ENCODE measurements around the gene SPPL3.

SPPL3 gene

DNA sequence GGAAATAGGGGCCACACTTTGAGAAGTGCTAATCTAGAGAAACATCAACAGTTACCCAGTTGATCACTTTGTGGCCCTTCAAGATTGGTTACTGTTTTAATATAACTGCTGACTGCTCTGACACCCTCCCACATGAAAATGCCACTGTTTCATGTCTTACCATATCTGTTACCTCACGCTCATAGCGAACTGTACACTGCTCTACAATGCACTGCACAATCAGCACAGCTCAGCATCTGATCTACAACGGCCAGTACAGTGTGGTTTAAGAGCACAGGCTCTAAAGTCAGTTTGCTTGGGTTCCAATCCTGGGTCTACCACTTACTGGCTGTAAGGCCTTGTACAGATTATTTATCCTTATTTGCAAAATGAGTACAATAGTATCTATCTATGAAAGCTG is 39.1 kb downstream of the SPPL3 start:
- no peaks in the 10 kb centered on the region for H3K27me3 ChIP-seq (ENCODE audit: insufficient read depth, low read depth)
- no peak overlapping the region for H3K27ac ChIP-seq
- H4K20me1 ChIP-seq (ENCODE audit: insufficient read depth): no peaks in the 10 kb centered on the region
- no peaks in the 10 kb centered on the region for H3K36me3 ChIP-seq (ENCODE audit: insufficient read depth)
- no peak overlapping the region for H3K4me2 ChIP-seq
- H3K79me2 ChIP-seq (ENCODE audit: insufficient read depth, low read depth): no peaks in the 10 kb centered on the region
- no peak overlapping the region for H2AFZ ChIP-seq (ENCODE audit: low read depth)
- TF ChIP-seq, protein P1, sequence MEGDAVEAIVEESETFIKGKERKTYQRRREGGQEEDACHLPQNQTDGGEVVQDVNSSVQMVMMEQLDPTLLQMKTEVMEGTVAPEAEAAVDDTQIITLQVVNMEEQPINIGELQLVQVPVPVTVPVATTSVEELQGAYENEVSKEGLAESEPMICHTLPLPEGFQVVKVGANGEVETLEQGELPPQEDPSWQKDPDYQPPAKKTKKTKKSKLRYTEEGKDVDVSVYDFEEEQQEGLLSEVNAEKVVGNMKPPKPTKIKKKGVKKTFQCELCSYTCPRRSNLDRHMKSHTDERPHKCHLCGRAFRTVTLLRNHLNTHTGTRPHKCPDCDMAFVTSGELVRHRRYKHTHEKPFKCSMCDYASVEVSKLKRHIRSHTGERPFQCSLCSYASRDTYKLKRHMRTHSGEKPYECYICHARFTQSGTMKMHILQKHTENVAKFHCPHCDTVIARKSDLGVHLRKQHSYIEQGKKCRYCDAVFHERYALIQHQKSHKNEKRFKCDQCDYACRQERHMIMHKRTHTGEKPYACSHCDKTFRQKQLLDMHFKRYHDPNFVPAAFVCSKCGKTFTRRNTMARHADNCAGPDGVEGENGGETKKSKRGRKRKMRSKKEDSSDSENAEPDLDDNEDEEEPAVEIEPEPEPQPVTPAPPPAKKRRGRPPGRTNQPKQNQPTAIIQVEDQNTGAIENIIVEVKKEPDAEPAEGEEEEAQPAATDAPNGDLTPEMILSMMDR (conservative IDR thresholded peaks at IDR 0.05; ENCODE audit: low read depth, low read length): no peak
- H3K4me1 ChIP-seq (ENCODE audit: low read depth, poor library complexity, severe bottlenecking): no peaks in the 10 kb centered on the region
- no peak overlapping the region for H3K4me3 ChIP-seq (IDR thresholded peaks at IDR 0.05; ENCODE audit: insufficient read depth, low read depth, low read length)
- H3K9ac ChIP-seq: no peak overlapping the region

DNA sequence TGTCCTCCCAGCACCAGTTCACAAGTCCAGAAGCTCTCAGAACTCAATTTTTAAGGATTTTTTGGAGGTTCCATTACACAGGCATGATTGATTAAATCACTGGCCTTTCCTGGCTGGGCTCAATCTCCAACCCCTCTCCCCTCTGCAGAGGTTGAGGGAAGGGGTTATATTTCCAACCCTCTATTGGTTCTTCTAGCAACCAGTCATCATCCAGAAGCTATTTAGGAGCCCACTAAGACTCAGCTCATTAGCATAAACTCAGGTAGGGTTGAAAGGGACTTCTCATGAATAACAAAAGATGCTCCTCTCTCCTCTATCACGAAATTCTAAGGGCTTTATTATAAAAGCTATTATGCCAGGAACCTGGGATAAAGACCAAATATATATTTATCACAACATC is 41.5 kb downstream of the SPPL3 start:
- H3K9ac ChIP-seq: no peak overlapping the region
- TF ChIP-seq, protein P1 (conservative IDR thresholded peaks at IDR 0.05; ENCODE audit: low read depth, low read length): no peak
- no peak overlapping the region for H3K4me3 ChIP-seq (IDR thresholded peaks at IDR 0.05; ENCODE audit: insufficient read depth, low read depth, low read length)
- no peaks in the 10 kb centered on the region for H3K27me3 ChIP-seq (ENCODE audit: insufficient read depth, low read depth)
- H4K20me1 ChIP-seq (ENCODE audit: insufficient read depth): no peaks in the 10 kb centered on the region
- H3K4me1 ChIP-seq (ENCODE audit: low read depth, poor library complexity, severe bottlenecking): no peaks in the 10 kb centered on the region
- H3K4me2 ChIP-seq: no peak overlapping the region
- no peak overlapping the region for H2AFZ ChIP-seq (ENCODE audit: low read depth)
- H3K27ac ChIP-seq: no peak overlapping the region
- H3K79me2 ChIP-seq (ENCODE audit: insufficient read depth, low read depth): no peaks in the 10 kb centered on the region
- H3K36me3 ChIP-seq (ENCODE audit: insufficient read depth): no peaks in the 10 kb centered on the region

DNA sequence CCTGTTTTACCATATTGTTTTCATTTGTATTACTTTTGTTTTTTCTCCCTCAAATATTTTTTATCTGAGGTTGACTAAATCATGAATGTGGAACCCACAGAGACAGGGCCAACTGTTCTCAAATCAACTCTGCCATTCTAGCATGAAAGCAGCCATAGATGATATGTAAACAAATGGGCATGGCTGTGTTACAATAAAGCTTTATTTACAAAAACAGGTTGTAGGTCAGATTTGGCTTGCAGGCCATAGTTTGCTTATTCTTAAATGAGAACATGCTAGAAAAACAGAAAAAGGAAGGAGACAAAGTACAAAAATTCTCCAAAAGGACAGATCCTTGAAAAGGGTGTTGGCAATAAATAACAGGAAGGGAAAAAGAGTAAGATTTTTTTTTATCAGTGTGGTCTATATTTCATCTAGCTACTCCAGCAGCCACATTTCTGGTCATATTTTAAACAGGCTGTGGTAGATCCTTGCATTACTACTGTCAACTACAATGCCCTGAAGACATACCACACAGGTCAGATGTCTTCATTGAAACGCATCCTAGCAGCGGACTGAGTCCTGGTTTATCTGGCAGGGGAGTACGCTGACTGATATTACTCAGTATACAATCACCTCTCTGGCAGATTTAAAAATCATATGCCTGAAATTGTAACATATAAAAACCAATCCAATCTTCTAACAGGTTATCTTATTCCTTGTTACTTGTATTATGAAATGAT is 42.9 kb downstream of the SPPL3 start:
- Histone ChIP-seq H3K27me3 (ENCODE audit: insufficient read depth, low read depth) (no peaks in the 10 kb centered on the region), H3K4me1 (ENCODE audit: low read depth, poor library complexity, severe bottlenecking) (peaks cover 11% of the 10 kb centered on the region), H3K4me2 (no peak overlapping the region), H3K79me2 (ENCODE audit: insufficient read depth, low read depth) (no peaks in the 10 kb centered on the region), H3K4me3 (IDR thresholded peaks at IDR 0.05; ENCODE audit: insufficient read depth, low read depth, low read length) (no peak overlapping the region), H2AFZ (ENCODE audit: low read depth) (no peak overlapping the region), H3K9ac (no peak overlapping the region), H4K20me1 (ENCODE audit: insufficient read depth) (no peaks in the 10 kb centered on the region), H3K27ac (no peak overlapping the region), H3K36me3 (ENCODE audit: insufficient read depth) (no peaks in the 10 kb centered on the region)
- TF ChIP-seq, protein P1 (conservative IDR thresholded peaks at IDR 0.05; ENCODE audit: low read depth, low read length): no peak

DNA sequence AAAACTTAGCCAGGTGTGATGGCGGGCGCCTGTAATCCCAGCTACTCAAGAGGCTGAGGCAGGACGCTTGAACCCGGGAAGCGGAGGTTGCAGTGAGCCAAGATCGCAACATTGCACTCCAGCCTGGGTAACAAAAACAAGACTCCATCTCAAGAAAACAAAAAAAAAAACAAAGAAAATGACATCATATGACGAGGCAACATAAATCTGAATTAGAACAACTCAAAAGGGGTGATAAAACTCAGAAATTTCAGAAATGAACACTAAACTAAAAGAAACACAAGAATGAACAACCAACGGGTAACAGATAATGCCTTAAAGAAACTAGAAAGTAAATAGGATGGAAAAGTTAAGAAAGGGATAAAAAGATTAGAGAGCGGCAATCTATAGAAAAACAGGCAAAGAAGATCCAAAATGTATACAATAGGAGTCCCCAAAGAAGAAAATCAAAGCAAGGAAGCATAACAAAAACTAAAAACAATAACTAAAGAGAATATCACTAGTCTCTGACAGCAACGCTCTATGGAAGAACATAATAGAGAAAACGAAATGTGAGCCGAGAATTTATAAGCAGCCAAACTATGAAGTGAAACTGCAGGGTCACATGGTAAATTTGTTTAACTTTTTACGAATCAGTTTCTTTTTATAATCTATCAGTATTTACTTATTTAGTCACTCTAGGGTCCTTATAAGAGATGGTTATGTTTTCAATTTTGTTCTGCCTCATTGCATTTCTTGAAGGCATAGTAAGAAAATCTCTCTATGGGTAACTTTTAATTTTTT is 45.7 kb downstream of the SPPL3 start:
- Histone ChIP-seq H3K79me2 (ENCODE audit: insufficient read depth, low read depth) (no peaks in the 10 kb centered on the region), H3K4me2 (no peak overlapping the region), H4K20me1 (ENCODE audit: insufficient read depth) (no peaks in the 10 kb centered on the region)

More for the DNA sequence above, 45.7 kb downstream of the SPPL3 start:
- H2AFZ ChIP-seq (ENCODE audit: low read depth): no peak overlapping the region
- no peak overlapping the region for H3K27ac ChIP-seq
- H3K4me1 ChIP-seq (ENCODE audit: low read depth, poor library complexity, severe bottlenecking): peaks cover 17% of the 10 kb centered on the region
- H3K27me3 ChIP-seq (ENCODE audit: insufficient read depth, low read depth): no peaks in the 10 kb centered on the region
- TF ChIP-seq, protein P1 (conservative IDR thresholded peaks at IDR 0.05; ENCODE audit: low read depth, low read length): no peak
- no peak overlapping the region for H3K4me3 ChIP-seq (IDR thresholded peaks at IDR 0.05; ENCODE audit: insufficient read depth, low read depth, low read length)
- no peak overlapping the region for H3K9ac ChIP-seq
- H3K36me3 ChIP-seq (ENCODE audit: insufficient read depth): no peaks in the 10 kb centered on the region
